ENCODE measurements around the gene EML1. TPM values are rescaled to one million over a fixed set of nuclear protein-coding genes. Genes with fewer than 3 reads are reported as not detected.

EML1 gene
- total RNA-seq, 1 experiment from 2014 or later = 16.1 TPM

- Mint-ChIP-seq H3K27me3 (ENCODE audit: low read depth) (no peaks in the 10 kb centered on the region), H3K4me3 (no peak overlapping the region), H3K36me3 (no peaks in the 10 kb centered on the region), H3K9me3 (no peaks in the 10 kb centered on the region), H3K27ac (peak overlapping the region; percentile 32; the same call in 1 of the 2 replicates), H3K4me1 (peaks cover 5% of the 10 kb centered on the region; the same call in 1 of the 2 replicates)
- ChIA-PET CTCF (interaction anchor here (1.0 to 1.5 kb wide), 6 partner anchors 8 to 216 kb away, joined by 3 to 11 read pairs (median 5); no protein-coding TSS in a partner anchor), POLR2A (interaction anchor here (0.5 kb wide), 1 partner anchor 41 kb away, joined by 5 read pairs; no protein-coding TSS in a partner anchor)
- ATAC-seq (no peak), DNase-seq (ENCODE audit: low spot score) (no peak)
- TF ChIP-seq ZSCAN18 (CRISPR knock-in tag; IDR thresholded peaks at IDR 0.05) (no peak), ZNF425 (CRISPR knock-in tag; conservative IDR thresholded peaks at IDR 0.05) (no peak), CREB1 (CRISPR knock-in tag; IDR thresholded peaks at IDR 0.05) (no peak), CDX4 (CRISPR knock-in tag; IDR thresholded peaks at IDR 0.05; ENCODE audit: borderline replicate concordance) (no peak), ATF2 (CRISPR knock-in tag; IDR thresholded peaks at IDR 0.05; ENCODE audit: borderline replicate concordance, low read depth) (no peak), ZNF138 (CRISPR knock-in tag; conservative IDR thresholded peaks at IDR 0.05) (no peak), ZBTB21 (CRISPR knock-in tag; IDR thresholded peaks at IDR 0.05; ENCODE audit: borderline replicate concordance) (no peak), HMGXB4 (CRISPR knock-in tag; IDR thresholded peaks at IDR 0.05) (no peak), JUN (CRISPR knock-in tag; IDR thresholded peaks at IDR 0.05) (no peak), ATF1 (CRISPR knock-in tag; IDR thresholded peaks at IDR 0.05) (no peak), ZNF121 (CRISPR knock-in tag; IDR thresholded peaks at IDR 0.05) (no peak), NR1H2 (CRISPR knock-in tag; IDR thresholded peaks at IDR 0.05) (no peak), SMAD3 (CRISPR knock-in tag; IDR thresholded peaks at IDR 0.05; ENCODE audit: borderline replicate concordance) (no peak), ZNF232 (CRISPR knock-in tag; IDR thresholded peaks at IDR 0.05) (no peak), IRF2 (CRISPR knock-in tag; IDR thresholded peaks at IDR 0.05; ENCODE audit: borderline replicate concordance, low read depth) (no peak), EMX1 (CRISPR knock-in tag; IDR thresholded peaks at IDR 0.05) (no peak)
Observed at GRCh38 chr14:99938896-99939295, 145.7 kb downstream of the EML1 start.

- CTCF ChIA-PET = interaction anchor here (1.2 to 1.5 kb wide), 2 partner anchors 7 to 169 kb away, joined by 3 to 8 read pairs; no protein-coding TSS in a partner anchor
- no peaks in the 10 kb centered on the region for H3K27me3 Mint-ChIP-seq (ENCODE audit: low read depth)
- H3K27ac Mint-ChIP-seq = no peak overlapping the region
- H3K36me3 Mint-ChIP-seq = no peaks in the 10 kb centered on the region
- ATAC-seq (no peak), DNase-seq (ENCODE audit: low spot score) (no peak)
- POLR2A ChIA-PET = interaction anchor here (0.5 kb wide), 1 partner anchor 41 kb away, joined by 5 read pairs; no protein-coding TSS in a partner anchor
- H3K4me3 Mint-ChIP-seq = no peak overlapping the region
- no peak for TF ChIP-seq AFF4 (CRISPR knock-in tag; IDR thresholded peaks at IDR 0.05; ENCODE audit: borderline replicate concordance)
- peaks cover 5% of the 10 kb centered on the region; the same call in 1 of the 2 replicates for H3K4me1 Mint-ChIP-seq
- no peaks in the 10 kb centered on the region for H3K9me3 Mint-ChIP-seq
Observed at GRCh38 chr14:99939421-99939820, 146.2 kb downstream of the EML1 start.

Measured in WTC11 (cell line).